SK-N-MC (cell line): Measurements from ENCODE around the gene FAM124A.

Experiments used
- DNase-seq: peaks from one replicate; pipeline ENCODE4 v3.0.0-alpha.2; 2011; ENCODE audit warnings: low read depth, low spot score
- H3K27ac ChIP-seq: fragments of 200-600 bp; sonication (generic); 2 replicates; pipeline ENCODE4 v1.5.1; 2016; ENCODE audit warnings: mixed run types
- H3K36me3 ChIP-seq: fragments of 200-600 bp; sonication (generic); 2 replicates; pipeline ENCODE4 v1.6.1; 2017; ENCODE audit warnings: antibody characterized with exemption, low read length, mixed read lengths; ENCODE audit not compliant: insufficient read depth
- H3K4me3 ChIP-seq: fragments of 200-600 bp; sonication (generic); 2 replicates; pipeline ENCODE4 v1.5.1; 2016
- H3K9ac ChIP-seq: fragments of 200-600 bp; sonication (generic); 2 replicates; pipeline ENCODE4 v1.8.0; 2017; ENCODE audit warnings: mixed run types, mixed read lengths; ENCODE audit not compliant: insufficient read length
- H3K9me3 ChIP-seq: fragments of 200-600 bp; sonication (generic); 2 replicates; pipeline ENCODE4 v1.6.1; 2017; ENCODE audit warnings: low read depth, mild to moderate bottlenecking, antibody characterized with exemption, low read length, moderate library complexity, mixed read lengths
- EZH2 ChIP-seq: fragments of 200-600 bp; sonication (generic); IDR thresholded peaks from one replicate; pipeline ENCODE4 v1.6.1; 2017; ENCODE audit warnings: antibody characterized with exemption
- FOXP2 ChIP-seq: optimal IDR thresholded peaks from 2 replicates; pipeline ENCODE3; 2011; ENCODE audit warnings: mild to moderate bottlenecking, moderate library complexity; ENCODE audit not compliant: insufficient read depth; ENCODE audit errors: extremely low read length, control extremely low read depth
- POLR2AphosphoS5 ChIP-seq: IDR thresholded peaks from 2 replicates; pipeline ENCODE4 v1.6.1; 2012; ENCODE audit warnings: mild to moderate bottlenecking, low read depth, low read length, borderline replicate concordance

FAM124A gene

GRCh38 chr13:51308781-51309180 is 86.6 kb downstream of the FAM124A start:
- no peaks in the 10 kb centered on the region for H3K9me3 ChIP-seq
- H3K4me3 ChIP-seq, result no peak overlapping the region
- H3K9ac ChIP-seq, result no peak overlapping the region
- H3K27ac ChIP-seq, result no peak overlapping the region
- H3K36me3 ChIP-seq, result no peaks in the 10 kb centered on the region
- no peak for DNase-seq
- TF ChIP-seq POLR2AphosphoS5 (no peak), EZH2 (no peak), FOXP2 (no peak)

GRCh38 chr13:51311231-51311630 is 89.0 kb downstream of the FAM124A start:
- Histone ChIP-seq H3K9me3 (no peaks in the 10 kb centered on the region), H3K36me3 (no peaks in the 10 kb centered on the region), H3K9ac (no peak overlapping the region), H3K4me3 (no peak overlapping the region), H3K27ac (no peak overlapping the region)
- DNase-seq, result no peak
- TF ChIP-seq POLR2AphosphoS5, result no peak
- no peak for TF ChIP-seq FOXP2
- TF ChIP-seq EZH2, result no peak

GRCh38 chr13:51311957-51312520 is 89.8 kb downstream of the FAM124A start:
- no peak overlapping the region for H3K4me3 ChIP-seq
- no peak overlapping the region for H3K27ac ChIP-seq
- no peaks in the 10 kb centered on the region for H3K36me3 ChIP-seq
- no peak overlapping the region for H3K9ac ChIP-seq
- no peak for TF ChIP-seq FOXP2
- no peak for TF ChIP-seq EZH2
- no peak for TF ChIP-seq POLR2AphosphoS5
- no peaks in the 10 kb centered on the region for H3K9me3 ChIP-seq
- no peak for DNase-seq

- H3K9ac ChIP-seq, result no peak overlapping the region
- no peak overlapping the region for H3K27ac ChIP-seq
- DNase-seq, result no peak
- no peak overlapping the region for H3K4me3 ChIP-seq
- no peaks in the 10 kb centered on the region for H3K36me3 ChIP-seq
- no peak for TF ChIP-seq POLR2AphosphoS5
- TF ChIP-seq FOXP2, result no peak
- TF ChIP-seq EZH2, result no peak
- no peaks in the 10 kb centered on the region for H3K9me3 ChIP-seq
These were observed 91.4 kb downstream of the FAM124A start for GRCh38 chr13:51313619-51314018.

GRCh38 chr13:51317262-51317661 is 95.1 kb downstream of the FAM124A start:
- H3K36me3 ChIP-seq, result no peaks in the 10 kb centered on the region
- no peaks in the 10 kb centered on the region for H3K9me3 ChIP-seq
- no peak overlapping the region for H3K4me3 ChIP-seq
- DNase-seq, result no peak
- TF ChIP-seq FOXP2, result no peak
- no peak for TF ChIP-seq POLR2AphosphoS5
- no peak for TF ChIP-seq EZH2
- no peak overlapping the region for H3K9ac ChIP-seq
- H3K27ac ChIP-seq, result no peak overlapping the region

- no peak for DNase-seq
- no peak for TF ChIP-seq POLR2AphosphoS5
- TF ChIP-seq FOXP2, result no peak
- TF ChIP-seq EZH2, result no peak
- no peak overlapping the region for H3K4me3 ChIP-seq
- no peak overlapping the region for H3K27ac ChIP-seq
- H3K9me3 ChIP-seq, result no peaks in the 10 kb centered on the region
- no peaks in the 10 kb centered on the region for H3K36me3 ChIP-seq
- H3K9ac ChIP-seq, result no peak overlapping the region
These were observed 95.8 kb downstream of the FAM124A start for GRCh38 chr13:51318015-51318414.

DNA sequence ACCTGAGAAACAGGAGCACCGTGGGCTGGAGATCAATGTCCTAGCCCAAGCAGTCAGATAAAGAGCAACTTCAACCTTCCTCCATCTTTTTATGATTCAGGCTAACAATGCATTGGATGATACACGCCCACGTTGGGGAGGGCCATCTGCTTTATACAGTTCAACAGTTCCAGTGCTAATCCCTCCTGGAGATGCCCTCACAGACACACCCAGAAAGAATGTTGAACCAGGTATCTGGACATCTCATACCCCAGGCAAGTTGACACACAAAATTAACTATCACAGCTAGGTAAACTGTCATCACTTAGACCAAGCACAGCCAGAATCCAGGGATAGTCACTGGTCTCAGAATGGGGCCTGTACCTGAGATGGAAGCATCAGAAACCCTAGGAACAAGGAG is 96.7 kb downstream of the FAM124A start:
- Histone ChIP-seq H3K4me3 (no peak overlapping the region), H3K27ac (no peak overlapping the region), H3K9me3 (no peaks in the 10 kb centered on the region), H3K36me3 (no peaks in the 10 kb centered on the region), H3K9ac (no peak overlapping the region)
- TF ChIP-seq FOXP2 (no peak), POLR2AphosphoS5 (no peak), EZH2 (no peak)
- DNase-seq, result no peak

DNA sequence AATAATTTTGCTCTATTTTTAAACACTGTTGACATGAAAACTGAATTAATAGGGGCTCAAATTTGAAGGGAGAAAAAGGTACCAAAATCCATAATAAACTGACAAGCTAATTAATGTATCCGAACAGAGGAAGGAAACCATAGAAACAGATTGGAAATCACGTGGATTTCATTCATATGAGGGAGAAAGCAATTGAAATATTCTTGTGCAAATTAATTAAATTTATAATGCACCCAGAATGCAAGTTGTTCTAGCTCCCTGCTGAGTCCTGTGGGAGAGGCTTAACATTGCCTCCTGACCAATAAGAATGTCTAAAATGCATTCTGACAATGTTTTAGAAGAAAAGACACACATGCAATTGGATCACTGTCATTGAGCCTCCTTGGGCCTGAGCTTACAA is 99.6 kb downstream of the FAM124A start:
- no peak overlapping the region for H3K4me3 ChIP-seq
- H3K9ac ChIP-seq, result no peak overlapping the region
- TF ChIP-seq FOXP2 (no peak), POLR2AphosphoS5 (no peak), EZH2 (no peak)
- H3K36me3 ChIP-seq, result no peaks in the 10 kb centered on the region
- no peak overlapping the region for H3K27ac ChIP-seq
- no peak for DNase-seq
- H3K9me3 ChIP-seq, result no peaks in the 10 kb centered on the region

- no peaks in the 10 kb centered on the region for H3K9me3 ChIP-seq
- TF ChIP-seq POLR2AphosphoS5 (no peak), FOXP2 (no peak), EZH2 (no peak)
- H3K4me3 ChIP-seq, result no peak overlapping the region
- no peak overlapping the region for H3K9ac ChIP-seq
- no peak overlapping the region for H3K27ac ChIP-seq
- DNase-seq, result no peak
- no peaks in the 10 kb centered on the region for H3K36me3 ChIP-seq
These were observed 100.6 kb downstream of the FAM124A start for GRCh38 chr13:51322826-51323225.
